Stimulated activated CD8-positive, alpha-beta memory T cell treated with anti-CD3 and anti-CD28 coated beads, Interleukin-15, amount 100 ng/mL, for 4 hours (primary cell): ENCODE results near the gene GALNT2.

ENCODE experiments used
- DNase-seq, 2 donors: peaks; one replicate each; pipeline ENCODE4 v3.0.0-alpha.2; 2020; ENCODE audit warnings: low read depth in 2 of 2

The GALNT2 gene

GRCh38 chr1:230230948-230231773 lies 164.1 kb downstream of the GALNT2 start:
- DNase-seq = no peak

GRCh38 chr1:230231774-230232145 lies 164.7 kb downstream of the GALNT2 start:
- no peak for DNase-seq

DNA sequence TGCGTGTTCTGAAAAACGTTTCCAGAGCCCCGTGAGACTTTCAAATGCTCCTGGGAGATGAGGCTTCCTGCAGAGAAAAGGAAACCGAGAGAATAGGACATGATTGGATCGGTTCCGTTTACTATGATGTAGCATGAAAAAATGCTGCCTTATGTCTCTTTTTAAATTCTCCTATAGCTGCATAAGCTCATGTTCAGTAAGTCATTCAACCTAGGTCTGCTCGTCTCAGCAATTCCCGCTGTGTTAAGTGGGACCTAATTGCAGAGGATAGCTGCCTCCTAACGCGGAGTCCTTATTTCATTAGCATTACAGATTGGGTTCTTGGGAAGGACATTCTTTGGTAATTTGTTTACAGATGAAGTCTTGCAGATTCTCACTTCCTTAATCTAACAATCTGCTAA lies 165.3 kb downstream of the GALNT2 start:
- no peak for DNase-seq

DNA sequence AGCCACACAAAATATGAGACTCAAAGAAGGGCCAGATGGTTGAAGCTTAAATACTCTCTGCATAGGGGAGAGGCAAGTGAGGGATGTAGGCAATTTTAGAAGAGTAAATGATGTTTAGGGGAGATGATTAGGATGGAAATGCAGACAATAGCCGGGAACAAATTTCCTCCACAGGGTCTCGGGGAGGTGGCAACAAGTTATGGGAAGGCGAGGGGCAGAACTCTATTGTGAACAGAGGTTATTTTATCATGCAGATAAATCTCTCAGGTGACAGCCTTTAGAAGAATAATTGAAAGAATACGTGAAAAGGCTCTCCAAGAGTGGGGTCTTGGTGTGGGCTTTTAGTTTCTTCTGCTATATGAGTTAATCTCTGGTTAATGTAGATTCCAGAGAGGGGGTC lies 166.7 kb downstream of the GALNT2 start:
- no peak for DNase-seq

DNA sequence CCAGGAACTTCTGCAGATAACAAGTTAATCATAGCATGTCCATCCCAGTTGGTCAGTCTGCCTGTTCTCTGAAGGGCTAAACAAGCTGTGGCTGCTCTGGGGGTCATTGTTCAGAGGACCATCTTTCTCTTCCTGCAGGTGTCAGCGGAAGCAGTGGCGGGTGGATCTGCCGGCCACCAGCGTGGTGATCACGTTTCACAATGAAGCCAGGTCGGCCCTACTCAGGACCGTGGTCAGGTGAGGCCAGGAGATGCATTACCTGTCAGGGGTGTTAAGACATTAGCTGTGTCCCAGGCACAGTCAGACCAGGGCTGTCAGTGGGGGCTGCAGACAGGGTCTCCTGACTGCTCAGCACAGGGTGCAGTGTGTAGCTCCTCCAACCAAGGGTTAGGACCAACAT lies 168.8 kb downstream of the GALNT2 start:
- DNase-seq = no peak

- no peak for DNase-seq
Observed at GRCh38 chr1:230236301-230237008, 169.4 kb downstream of the GALNT2 start.

DNA sequence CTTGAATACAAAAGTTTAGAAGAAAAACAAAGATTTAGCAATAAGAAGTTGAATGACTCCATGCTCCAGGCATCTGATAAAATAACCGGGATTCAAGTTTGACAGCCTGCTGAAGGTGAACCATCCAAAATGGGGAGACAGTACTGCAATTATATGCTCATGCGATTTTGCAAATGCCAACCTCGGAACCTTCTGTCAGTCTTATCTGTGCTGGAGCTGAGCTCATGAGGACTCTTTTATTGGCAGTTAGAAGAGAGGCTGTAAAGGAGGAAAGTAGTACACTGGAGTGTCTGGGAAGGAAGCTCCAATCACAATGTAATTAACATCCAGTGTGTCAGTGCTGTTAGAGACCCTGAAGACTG lies 170.0 kb downstream of the GALNT2 start:
- no peak for DNase-seq

DNA sequence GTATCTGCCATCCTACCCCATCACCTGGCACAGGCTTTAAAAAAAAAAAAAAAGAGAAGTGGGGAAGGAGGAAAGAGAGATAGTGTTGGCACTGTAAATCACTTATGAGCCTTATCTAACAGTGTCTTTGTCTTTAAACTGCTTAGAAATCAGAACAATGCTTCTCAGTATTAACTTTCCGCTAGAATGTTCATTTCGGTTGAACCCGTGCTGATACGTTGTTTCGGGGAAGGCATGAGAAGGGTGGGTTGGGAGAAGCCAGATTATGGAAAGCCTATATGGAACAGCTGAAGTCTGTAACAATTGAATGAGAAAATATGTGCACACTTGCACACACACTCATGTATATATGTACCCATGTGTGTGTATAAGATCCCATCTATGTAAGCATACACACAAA lies 170.8 kb downstream of the GALNT2 start:
- DNase-seq = no peak

- DNase-seq = no peak
Observed at GRCh38 chr1:230240446-230241086, 173.5 kb downstream of the GALNT2 start.

GRCh38 chr1:230242326-230242725 lies 175.3 kb downstream of the GALNT2 start:
- DNase-seq = no peak

DNA sequence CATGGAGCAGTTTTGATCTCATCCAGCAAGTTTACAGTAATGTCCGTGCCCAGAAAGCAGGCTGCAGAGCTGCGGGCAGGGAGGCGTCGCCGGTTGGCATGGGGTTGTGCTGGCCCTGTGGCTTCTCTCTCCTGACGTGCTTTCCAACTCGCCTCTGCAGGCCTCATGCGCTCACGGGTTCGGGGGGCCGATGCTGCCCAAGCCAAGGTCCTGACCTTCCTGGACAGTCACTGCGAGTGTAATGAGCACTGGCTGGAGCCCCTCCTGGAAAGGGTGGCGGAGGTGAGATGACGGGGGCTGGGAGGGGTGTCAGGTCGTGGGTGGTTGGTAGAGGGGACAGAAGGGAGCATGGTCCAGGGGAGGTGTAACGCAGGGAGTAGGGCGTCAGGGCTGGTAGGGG lies 176.1 kb downstream of the GALNT2 start:
- no peak for DNase-seq

GRCh38 chr1:230243583-230244353 lies 176.7 kb downstream of the GALNT2 start:
- DNase-seq = no peak

DNA sequence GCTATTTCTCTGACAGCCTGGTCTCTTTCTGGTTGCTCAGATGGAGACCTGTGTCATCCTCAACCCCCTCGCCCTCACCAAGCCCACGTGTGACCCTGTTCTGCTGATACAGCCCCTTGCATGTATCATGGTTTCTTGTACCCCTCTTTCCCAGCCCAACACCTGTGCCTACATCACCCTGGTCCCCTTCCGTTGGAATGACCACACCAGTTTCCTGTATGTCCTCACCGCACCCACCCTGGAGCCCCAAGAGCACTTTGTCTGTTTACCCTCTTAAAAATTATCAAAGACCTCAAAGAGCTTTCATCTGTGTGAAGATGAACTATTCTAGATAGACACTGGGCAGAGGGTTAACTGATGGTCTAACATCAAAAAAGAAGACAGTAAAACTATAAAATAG lies 179.5 kb downstream of the GALNT2 start:
- no peak for DNase-seq

DNA sequence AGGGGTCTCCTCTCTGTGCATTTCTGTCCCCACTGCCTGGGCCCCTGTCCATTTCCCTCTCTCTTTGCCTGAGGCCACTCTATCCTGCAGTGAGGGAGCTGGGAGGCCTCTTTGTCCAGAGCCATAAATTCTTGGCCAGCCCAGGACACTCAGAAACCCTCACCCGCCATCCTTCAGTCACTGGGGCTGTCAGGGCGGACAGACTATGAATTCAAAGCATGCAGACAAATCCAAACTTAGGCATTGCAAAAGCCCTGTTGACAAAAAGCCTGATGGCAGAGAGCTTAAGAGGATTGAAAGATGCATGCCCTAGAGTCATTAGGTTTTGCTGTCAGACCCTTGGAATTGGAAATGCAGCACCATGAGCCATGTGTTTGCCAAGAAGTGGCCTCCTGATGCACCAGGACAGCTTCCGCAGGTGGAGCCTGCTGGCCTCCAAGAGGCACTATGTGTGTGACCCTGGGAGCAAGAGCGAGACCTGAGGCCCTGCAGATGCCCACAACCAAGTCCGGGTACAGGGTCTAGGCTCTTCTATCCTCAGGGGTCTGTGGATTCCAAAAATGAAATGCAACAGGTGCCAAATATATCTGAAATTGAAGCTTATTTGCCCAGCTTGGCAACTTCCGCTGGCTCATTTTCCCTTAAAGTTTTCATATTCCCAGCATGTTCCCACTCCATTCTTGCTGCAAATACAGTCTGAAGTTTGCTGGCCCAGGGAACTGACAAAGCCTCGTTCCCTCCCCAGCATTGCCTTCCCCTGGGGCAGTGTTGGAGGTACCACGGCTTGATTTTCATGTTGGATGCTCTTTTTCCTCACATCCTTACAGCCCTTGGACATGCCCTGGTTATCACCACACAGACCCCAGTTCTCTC lies 181.2 kb downstream of the GALNT2 start:
- DNase-seq = no peak

GRCh38 chr1:230248889-230249270 lies 181.8 kb downstream of the GALNT2 start:
- no peak for DNase-seq

DNA sequence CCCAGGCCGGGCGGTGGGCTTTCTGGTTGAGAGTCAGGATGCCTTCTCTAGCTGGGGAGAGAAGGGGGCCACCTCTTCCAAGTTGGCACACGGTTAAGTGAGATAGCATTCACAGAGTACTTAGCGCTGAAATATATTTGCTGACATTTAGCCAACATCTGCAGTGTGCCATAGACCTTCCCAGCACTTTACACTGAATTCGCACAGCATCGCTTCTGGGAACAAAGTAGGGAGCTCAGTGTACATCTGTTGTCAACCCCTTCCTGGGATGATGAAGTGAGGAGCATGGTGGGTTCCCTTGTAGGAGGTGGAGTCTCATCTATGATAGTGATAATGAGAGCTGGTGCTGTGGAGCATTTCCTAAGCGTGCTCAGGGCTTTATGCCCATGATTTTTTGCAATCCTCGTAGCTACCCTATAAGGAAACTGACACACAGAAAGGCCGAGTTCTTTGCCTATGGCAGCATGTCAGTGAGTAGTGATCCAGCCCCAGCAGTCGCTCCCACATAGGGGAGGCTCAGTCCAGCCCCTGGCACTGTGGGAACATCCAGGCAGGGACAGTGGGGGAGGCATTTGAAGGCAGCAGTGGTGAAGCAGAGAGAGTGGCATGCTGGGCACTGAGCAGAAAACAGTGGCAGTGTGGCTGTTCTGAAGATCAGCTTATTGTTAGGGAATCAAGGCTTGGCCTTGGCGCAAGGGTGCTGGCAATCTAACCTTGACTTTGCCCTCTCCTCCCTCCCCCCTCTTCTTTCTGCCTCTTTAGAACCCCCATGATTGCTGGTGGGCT lies 182.8 kb downstream of the GALNT2 start:
- no peak for DNase-seq

GRCh38 chr1:230250666-230251065 lies 183.6 kb downstream of the GALNT2 start:
- no peak for DNase-seq

- no peak for DNase-seq
Observed at GRCh38 chr1:230251644-230252191, 184.7 kb downstream of the GALNT2 start.

DNA sequence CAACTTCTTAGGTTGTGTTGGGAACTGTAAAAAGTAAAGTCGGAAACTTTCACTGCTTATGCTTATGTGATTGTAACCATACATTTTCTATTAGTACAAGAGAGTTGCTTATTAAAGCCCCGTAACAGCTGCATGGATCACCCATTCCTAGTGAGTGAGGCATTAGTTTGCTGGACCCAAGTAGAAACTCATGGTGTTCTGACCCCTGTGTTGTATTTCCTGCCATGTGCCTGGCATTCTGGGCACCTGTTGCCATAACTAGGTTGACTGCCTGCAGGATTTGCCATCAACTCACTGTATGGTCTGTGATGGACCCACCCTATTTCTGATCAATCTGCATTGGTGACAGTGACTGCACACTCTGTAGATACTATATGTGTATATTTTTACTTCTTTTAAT lies 186.1 kb downstream of the GALNT2 start:
- DNase-seq = no peak

DNA sequence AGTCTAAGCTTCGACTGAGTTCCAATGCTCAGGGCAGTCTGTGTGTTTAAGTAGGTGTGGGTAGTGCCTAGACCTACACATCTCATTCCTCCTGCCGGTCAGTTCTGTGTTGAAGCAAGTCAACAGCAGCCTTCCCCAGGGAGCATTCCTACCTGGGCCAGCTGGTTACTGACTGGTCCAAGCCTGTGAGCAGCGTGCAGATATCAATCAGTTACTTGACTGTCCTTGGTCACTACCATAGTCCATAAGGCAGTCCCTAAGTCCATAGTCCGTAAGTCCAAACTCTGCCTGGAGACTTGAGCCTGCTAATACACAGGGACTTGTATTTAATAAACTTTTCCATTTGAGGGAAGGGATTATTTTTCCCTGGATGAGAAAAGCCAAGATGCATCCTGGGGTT lies 187.2 kb downstream of the GALNT2 start:
- no peak for DNase-seq
